HepG2 (cell line): ENCODE data around the gene EXOC7. TPM values are rescaled to one million over a fixed set of nuclear protein-coding genes. Genes with fewer than 3 reads are reported as not detected.

Source experiments
- ASH2L ChIP-seq: fragments of 300-600, 200-600 bp; sonication (generic); IDR thresholded peaks from 2 replicates; pipeline ENCODE4 v1.7.0; 2017; ENCODE audit warnings: low read depth, mild to moderate bottlenecking, moderate library complexity, mixed read lengths, low read length; ENCODE audit not compliant: insufficient read length
- CREB3 ChIP-seq: sonication (generic); formaldehyde crosslinking; IDR thresholded peaks from 2 replicates; pipeline ENCODE4 v1.5.0; 2020; ENCODE audit warnings: missing genetic modification reagents
- GABPB1 ChIP-seq: IDR thresholded peaks from 2 replicates; pipeline ENCODE4 v1.6.1; 2016; ENCODE audit warnings: mild to moderate bottlenecking, missing genetic modification reagents, moderate library complexity, missing compliant biosample characterization
- IKZF5 ChIP-seq: IDR thresholded peaks from 2 replicates; pipeline ENCODE4 v1.6.1; 2018; ENCODE audit warnings: missing genetic modification reagents, mild to moderate bottlenecking, missing compliant biosample characterization
- MLXIP ChIP-seq: sonication (generic); formaldehyde crosslinking; IDR thresholded peaks from 2 replicates; pipeline ENCODE4 v1.9.0; 2021; ENCODE audit warnings: missing genetic modification reagents, borderline replicate concordance
- RFX3 ChIP-seq: IDR thresholded peaks from 2 replicates; pipeline ENCODE4 v1.6.1; 2016; ENCODE audit warnings: missing biosample characterization, missing genetic modification reagents
- SMYD3 ChIP-seq: sonication (generic); formaldehyde crosslinking; IDR thresholded peaks from 2 replicates; pipeline ENCODE4 v1.8.1; 2023; ENCODE audit warnings: mild to moderate bottlenecking, missing genetic modification reagents
- STAT6 ChIP-seq: sonication (generic); formaldehyde crosslinking; IDR thresholded peaks from 2 replicates; pipeline ENCODE4 v1.4.0; 2020; ENCODE audit warnings: missing genetic modification reagents, mild to moderate bottlenecking, borderline replicate concordance
- ZHX1 ChIP-seq: sonication (generic); formaldehyde crosslinking; IDR thresholded peaks from 2 replicates; pipeline ENCODE4 v1.8.1; 2022; ENCODE audit warnings: low read depth, mild to moderate bottlenecking, missing genetic modification reagents
- ZMYM4 ChIP-seq: sonication (generic); formaldehyde crosslinking; IDR thresholded peaks from 2 replicates; pipeline ENCODE4 v1.8.1; 2023; ENCODE audit warnings: mild to moderate bottlenecking, missing genetic modification reagents
- ZNF30 ChIP-seq: sonication (generic); formaldehyde crosslinking; IDR thresholded peaks from 2 replicates; pipeline ENCODE4 v1.5.0; 2020; ENCODE audit warnings: mild to moderate bottlenecking, missing genetic modification reagents
- ZNF546 ChIP-seq: sonication (generic); formaldehyde crosslinking; conservative IDR thresholded peaks from 2 replicates; pipeline ENCODE4 v1.8.1; 2023; ENCODE audit warnings: mild to moderate bottlenecking, missing genetic modification reagents
- ZNF562 ChIP-seq: sonication (generic); formaldehyde crosslinking; IDR thresholded peaks from 2 replicates; pipeline ENCODE4 v1.8.0; 2022; ENCODE audit warnings: missing genetic modification reagents, borderline replicate concordance
- ZNF639 ChIP-seq: conservative IDR thresholded peaks from 2 replicates; pipeline ENCODE4 v1.6.1; 2018; ENCODE audit warnings: missing genetic modification reagents
- ZNF644 ChIP-seq: IDR thresholded peaks from 2 replicates; pipeline ENCODE4 v1.6.1; 2016; ENCODE audit warnings: low read depth
- polyA plus RNA-seq, 8 experiments: library from polyadenylated mRNA; depleted of rRNA in 3 of 8; stranded (reverse) in 7 of 8; unstranded in 1 of 8; fragments of >200 nt; fragmentation: Illumina TruSeq in 4 of 8; extraction: Trizol in 4 of 8; gene quantifications; 2 replicates each; pipeline versions ENCODE4 v1.2.1 to v1.2.3, GENCODE V29; 2011 to 2016; ENCODE audit warnings: low read depth in 4 of 8, missing spikeins in 1 of 8, mixed read lengths in 1 of 8; ENCODE audit not compliant: insufficient read depth in 1 of 8
- total RNA-seq, 5 experiments: library from RNA; depleted of rRNA; stranded (reverse); fragments of >200 nt; fragmentation: Illumina TruSeq; extraction: Trizol; gene quantifications; 2 replicates each; pipeline ENCODE4 v1.2.3, GENCODE V29; 2016; ENCODE audit warnings: low read depth in 1 of 5

The EXOC7 gene
- total and polyA plus RNA-seq, 2 of the 13 experiments (the other 11 are each of a cell fraction or from before 2014, with no cell fraction given): 86.9 to 116 TPM

GRCh38 chr17:76138234-76138895 is 34.8 kb upstream of the EXOC7 start (continued):
- 0 out of 2 replicates have a peak, but pooled peaks have one; percentile 49 for TF ChIP-seq ZNF639
- TF ChIP-seq ZMYM4 (CRISPR knock-in tag): peak; percentile 71
- TF ChIP-seq ZHX1: peak; percentile 79; the same call in 1 of the 2 replicates
- peak; percentile 60 for TF ChIP-seq ASH2L
- TF ChIP-seq GABPB1 (CRISPR knock-in tag): peak; percentile 63; the same call in 1 of the 2 replicates
- peak; percentile 55 for TF ChIP-seq IKZF5 (CRISPR knock-in tag)
- no peak; the same call in 1 of the 2 replicates for TF ChIP-seq ZNF644 (CRISPR knock-in tag)
- TF ChIP-seq ZNF30: no peak; the same call in 1 of the 2 replicates
- TF ChIP-seq RFX3 (CRISPR knock-in tag): 0 out of 2 replicates have a peak, but pooled peaks have one; percentile 15
- TF ChIP-seq SMYD3 (CRISPR knock-in tag): no peak
- no peak for TF ChIP-seq STAT6 (CRISPR knock-in tag)
- peak; percentile 78; the same call in 1 of the 2 replicates for TF ChIP-seq ZNF546
- no peak for TF ChIP-seq ZNF562 (CRISPR knock-in tag)
- no peak for TF ChIP-seq MLXIP
- no peak for TF ChIP-seq CREB3
